Activated CD8-positive, alpha-beta memory T cell treated with anti-CD3 and anti-CD28 coated beads, Interleukin-2, amount 50 U/mL, for 24 hours (primary cell): ENCODE measurements around the gene SDC3.

ENCODE experiments used
- DNase-seq: peaks from one replicate; pipeline ENCODE4 v3.0.0-alpha.2; 2020; ENCODE audit errors: extremely low read depth

SDC3 gene

DNA sequence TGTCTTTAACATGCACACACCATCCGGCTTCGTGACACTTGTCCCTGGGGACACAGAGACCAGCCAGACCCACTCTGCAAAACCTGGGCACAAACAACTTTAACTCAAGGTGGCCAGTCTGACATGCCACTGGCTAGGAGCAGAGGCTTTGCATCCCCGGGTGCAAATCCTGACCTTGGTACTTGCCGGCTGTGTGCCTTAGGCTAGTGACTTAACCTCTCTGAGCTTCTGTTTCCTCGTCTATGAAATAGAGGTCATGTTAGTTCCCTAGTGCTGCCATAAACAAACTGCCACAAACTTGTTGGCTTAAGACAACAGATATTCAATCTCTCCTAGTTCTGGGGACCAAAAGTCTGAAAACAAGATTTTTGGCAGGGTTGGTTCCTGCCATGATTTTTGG lies 60.4 kb downstream of the SDC3 start:
- DNase-seq: no peak

DNA sequence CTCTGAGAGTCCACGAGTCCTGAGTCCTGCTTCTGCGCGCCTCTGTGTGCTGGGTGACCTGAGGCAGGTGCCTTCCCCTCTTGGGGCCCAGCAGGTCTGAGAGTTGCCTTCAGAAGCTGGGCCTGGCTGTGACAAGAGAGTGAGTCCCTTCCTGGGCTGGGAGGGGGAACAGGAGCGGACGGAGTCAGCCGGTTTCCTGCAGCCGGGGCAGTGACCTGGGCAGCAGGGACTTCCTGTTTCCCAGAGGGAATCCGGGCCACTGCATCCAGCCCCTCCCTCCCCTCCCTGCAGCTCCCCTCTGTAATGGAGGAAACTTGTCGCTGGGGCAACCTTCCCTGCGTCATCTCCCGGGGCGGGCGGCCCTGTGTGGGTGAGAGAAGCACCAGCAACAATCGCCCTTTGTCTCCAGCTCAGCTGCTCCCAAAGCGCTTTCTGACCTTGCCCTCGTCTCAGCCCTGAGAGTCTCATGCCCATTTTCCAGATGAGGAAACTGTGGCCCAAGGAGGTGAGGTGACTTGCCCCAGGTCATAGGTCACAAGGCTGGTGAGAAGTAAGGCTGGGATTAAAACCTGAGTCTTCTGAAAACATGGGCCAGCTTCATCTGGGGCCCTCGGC lies 61.1 kb downstream of the SDC3 start:
- DNase-seq: no peak

DNA sequence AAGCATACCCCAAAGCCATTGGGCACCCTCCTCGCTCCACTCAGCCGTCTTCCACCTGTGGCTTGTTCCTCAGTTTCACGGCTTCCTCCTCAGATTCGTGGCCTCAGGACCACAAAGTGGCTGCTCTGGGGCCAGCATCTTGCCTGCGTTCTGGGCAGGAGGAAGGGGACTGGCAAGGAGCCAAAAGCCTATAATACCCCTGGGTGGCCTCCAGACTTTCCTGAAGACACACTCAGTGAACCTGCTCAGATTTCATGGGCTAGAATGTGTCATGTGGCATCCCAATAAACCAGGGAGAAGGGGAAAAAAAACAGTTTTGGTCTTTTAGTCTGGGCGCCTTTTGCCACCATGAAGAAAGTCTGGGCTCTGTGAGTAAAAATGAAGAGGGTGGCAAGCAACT lies 62.0 kb downstream of the SDC3 start:
- no peak for DNase-seq

DNA sequence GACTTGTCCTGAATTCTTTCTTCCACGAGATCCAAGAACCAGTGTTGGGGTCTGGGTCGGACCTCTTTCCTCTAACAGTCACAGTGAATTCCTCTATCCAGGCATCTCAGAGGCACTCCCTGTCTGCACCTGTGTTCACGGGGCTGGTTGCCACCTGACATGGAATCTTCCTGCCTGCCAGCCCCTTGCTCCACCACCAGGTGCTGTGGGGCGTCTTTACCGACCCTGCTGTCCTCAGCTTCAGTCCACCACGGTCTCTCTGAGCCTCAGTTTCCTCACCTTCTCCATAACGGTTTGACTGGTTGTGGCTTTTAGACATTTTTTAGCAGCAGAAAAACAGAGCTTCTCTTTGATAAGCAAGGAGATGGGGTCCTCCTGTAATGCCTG lies 62.7 kb downstream of the SDC3 start:
- DNase-seq: no peak

DNA sequence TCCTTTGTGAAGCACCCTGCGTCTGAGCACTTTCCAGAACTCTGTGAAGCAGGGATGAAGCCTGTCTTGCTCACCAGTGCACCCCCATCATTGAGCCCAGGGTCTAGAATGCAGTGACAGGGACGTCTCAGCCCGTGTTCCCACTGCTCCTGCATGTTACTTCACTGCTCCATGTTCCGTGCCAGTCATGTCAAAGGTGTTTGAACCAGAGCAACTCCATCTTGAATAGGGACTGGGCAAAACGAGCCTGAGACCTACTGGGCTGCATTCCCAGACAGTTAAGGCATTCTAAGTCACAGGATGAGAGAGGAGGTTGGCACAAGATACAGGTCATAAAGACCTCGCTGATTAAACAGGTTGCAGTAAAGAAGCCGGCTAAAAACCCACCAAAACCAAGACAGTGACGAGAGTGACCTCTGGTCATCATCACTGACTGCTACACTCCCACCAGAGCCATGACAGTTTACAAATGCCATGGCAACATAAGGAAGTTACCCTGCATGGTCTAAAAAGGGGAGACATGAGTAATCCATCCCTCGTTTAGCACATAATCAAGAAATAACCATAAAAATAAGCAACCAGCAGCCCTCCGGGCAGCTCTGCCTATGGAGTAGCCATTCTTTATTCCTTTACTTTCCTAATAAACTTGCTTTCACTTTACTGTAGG lies 63.2 kb downstream of the SDC3 start:
- DNase-seq: no peak

GRCh38 chr1:30844631-30845030 lies 63.9 kb downstream of the SDC3 start:
- no peak for DNase-seq

- no peak for DNase-seq
Measured at GRCh38 chr1:30842697-30843354, 65.7 kb downstream of the SDC3 start.

DNA sequence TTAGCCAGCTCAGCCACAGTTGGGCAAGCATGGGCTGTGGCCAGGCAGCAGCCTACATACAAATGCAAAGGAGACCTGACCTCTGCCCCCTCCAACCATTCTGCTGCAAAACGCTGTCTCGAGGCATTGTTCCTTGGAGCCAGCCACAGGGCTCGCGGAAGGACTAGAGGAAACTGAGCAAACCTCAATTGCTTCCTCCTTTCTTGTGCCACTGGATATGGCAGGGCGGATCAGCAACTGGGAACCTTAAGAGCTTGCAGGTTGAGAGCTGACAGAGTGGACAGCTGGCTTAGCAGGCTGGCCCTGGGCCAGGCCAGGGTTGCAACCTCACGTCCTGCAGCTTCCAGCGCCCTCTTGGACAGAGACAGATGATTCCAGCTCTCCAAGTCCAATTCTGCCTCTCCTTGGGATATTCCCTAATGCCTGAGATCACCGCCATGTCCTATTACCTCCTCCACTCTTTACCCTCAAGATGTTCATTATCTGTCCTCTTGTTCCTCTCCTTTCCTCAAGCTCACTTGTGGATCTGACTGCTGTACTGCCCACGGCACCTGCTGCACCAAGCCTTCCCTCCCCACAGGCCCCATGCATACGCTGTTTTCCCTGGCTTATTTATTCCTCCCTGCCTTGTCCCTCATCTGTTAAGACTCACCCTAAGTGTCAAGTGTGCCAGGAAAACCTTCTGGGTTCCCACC lies 67.5 kb downstream of the SDC3 start:
- DNase-seq: no peak

- no peak for DNase-seq
Measured at GRCh38 chr1:30839827-30840359, 68.7 kb downstream of the SDC3 start.

DNA sequence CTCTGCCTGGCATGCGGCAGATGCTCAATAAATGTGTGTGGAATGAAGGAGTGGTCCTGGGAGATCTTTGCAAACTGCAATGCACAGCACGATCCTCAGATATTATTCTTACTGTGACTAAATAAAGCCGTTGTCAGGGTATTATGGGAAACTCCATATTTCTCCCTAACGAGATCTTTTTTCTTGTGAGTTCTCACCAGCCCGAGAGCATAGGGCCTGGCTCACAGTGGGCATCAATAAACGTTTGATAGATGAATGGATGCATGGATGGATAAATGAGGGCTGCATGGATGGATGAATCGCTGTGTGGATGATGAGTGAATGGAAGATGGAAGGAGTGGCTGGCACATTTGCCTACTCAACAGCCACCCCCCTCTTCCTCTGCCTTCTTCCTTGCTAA lies 69.6 kb downstream of the SDC3 start:
- no peak for DNase-seq

- DNase-seq: no peak
Measured at GRCh38 chr1:30837653-30838052, 70.9 kb downstream of the SDC3 start.

- no peak for DNase-seq
Measured at GRCh38 chr1:30834253-30834652, 74.3 kb downstream of the SDC3 start.

GRCh38 chr1:30830537-30830936 lies 78.0 kb downstream of the SDC3 start:
- DNase-seq: no peak

GRCh38 chr1:30829889-30830288 lies 78.7 kb downstream of the SDC3 start:
- no peak for DNase-seq

- no peak for DNase-seq
Measured at GRCh38 chr1:30824736-30825429, 83.7 kb downstream of the SDC3 start.

DNA sequence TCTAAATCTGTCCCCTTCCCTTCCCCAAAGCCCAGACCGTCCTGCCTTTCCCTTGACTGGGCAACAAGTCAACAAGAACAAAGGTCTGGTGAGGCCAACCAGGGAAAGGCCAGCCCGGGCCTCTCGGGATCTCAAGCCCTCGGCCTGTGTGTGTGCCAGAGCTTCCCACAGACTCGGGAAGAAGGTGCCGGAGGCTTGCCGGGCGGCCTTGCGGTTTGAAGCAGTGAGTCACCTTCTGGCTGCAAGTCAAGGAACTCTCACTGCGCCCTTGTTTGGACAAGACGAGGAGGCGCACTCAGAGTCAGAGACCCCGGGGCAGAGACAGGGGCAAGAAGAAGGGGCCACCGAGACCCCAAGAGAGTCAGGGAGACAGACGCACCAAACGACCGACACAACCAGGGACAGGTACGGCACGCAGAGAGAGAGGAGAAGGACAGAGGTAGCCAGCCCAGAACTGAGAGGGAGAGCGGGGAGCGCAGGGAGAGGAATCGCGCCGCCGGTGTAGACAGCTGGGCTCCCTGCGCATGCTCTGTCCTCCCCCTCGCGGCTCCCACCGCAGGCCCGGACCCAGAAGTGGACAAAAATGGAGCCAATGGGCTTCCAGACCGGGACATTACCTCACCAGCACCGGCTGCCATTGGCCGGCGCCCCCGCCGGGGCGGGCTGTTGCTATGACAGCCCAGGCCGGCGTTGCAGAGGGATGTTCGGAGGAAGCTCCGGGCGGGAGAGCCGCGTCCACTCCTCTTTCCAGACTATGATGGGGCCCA lies 84.4 kb downstream of the SDC3 start:
- DNase-seq: peak; percentile 26

- no peak for DNase-seq
Measured at GRCh38 chr1:30823627-30823968, 85.0 kb downstream of the SDC3 start.

DNA sequence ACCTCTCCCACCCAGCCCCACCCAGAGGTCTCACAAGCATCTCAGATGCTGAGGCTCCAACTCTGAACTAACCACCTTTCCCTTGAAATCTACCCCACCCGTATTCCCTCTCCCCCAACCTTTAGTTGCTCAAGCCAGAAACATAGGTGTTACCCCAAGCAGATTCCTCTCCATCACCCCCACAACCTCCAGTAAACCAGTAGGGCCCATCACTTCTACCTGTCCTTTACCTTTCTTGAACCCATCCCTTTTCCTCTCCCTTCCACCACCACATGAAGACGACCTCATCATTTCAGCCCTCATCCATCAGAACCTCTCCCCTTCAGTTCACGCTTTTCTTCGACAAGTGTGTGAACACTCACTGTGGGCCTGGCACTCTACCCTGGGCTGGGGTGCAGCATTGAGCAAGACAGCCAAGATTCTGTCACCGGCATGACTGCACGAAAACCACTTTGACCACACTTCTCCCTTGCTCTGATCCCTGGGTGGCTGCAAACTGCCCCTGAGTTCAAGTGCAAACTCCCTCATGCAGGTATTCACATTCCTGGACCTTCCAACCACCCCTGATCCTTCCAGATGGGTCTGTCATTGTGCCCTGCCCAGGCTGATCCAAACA lies 85.5 kb downstream of the SDC3 start:
- no peak for DNase-seq

GRCh38 chr1:30822006-30822405 lies 86.6 kb downstream of the SDC3 start:
- no peak for DNase-seq

DNA sequence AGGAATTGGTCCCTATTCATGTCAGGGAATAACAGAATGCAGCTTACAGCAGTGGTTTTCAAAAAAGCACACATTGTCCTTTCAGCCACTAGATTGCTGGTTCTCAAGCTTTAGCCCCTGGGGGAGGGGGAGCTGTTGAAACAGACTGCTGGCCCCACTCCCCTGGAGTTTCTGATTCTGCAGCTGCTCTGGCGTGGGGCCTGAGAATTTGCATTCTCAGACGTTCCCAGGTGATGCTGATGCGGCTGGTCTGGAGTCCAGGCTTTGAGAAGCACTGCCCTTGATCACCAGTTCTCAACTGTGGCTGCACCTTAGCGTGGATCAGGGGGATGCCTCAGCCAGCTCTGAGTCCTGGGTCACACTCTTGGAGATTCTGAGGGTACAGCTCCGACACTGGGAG lies 88.3 kb downstream of the SDC3 start:
- DNase-seq: no peak
